GM23248 (cell line): ENCODE data around the gene ASPHD1. TPM values are rescaled to one million over a fixed set of nuclear protein-coding genes. Genes with fewer than 3 reads are reported as not detected.

Experiments
- DNase-seq: peaks from one replicate; pipeline ENCODE4 v3.0.0-alpha.2; 2015
- H2AFZ ChIP-seq: fragments of 200-600 bp; sonication (generic); 2 replicates; pipeline ENCODE4 v1.6.1; 2016; ENCODE audit warnings: antibody characterized with exemption
- H3F3A ChIP-seq: fragments of 200-600 bp; sonication (generic); 2 replicates; pipeline ENCODE4 v1.6.1; 2016; ENCODE audit warnings: mild to moderate bottlenecking, antibody characterized with exemption, mixed run types; ENCODE audit not compliant: insufficient read depth
- H3K27ac ChIP-seq: fragments of 200-600 bp; sonication (generic); 2 replicates; pipeline ENCODE4 v1.5.1; 2016; ENCODE audit warnings: mild to moderate bottlenecking
- H3K27me3 ChIP-seq: fragments of 200-600 bp; sonication (generic); replicated peaks from 2 replicates; pipeline ENCODE4 v1.6.1; 2016; ENCODE audit warnings: mild to moderate bottlenecking; ENCODE audit not compliant: insufficient read depth
- H3K36me3 ChIP-seq: fragments of 200-600 bp; sonication (generic); 2 replicates; pipeline ENCODE4 v1.6.1; 2016; ENCODE audit warnings: low read depth, mild to moderate bottlenecking
- H3K4me1 ChIP-seq: fragments of 200-600 bp; sonication (generic); 2 replicates; pipeline ENCODE4 v1.6.1; 2016; ENCODE audit warnings: mild to moderate bottlenecking; ENCODE audit not compliant: insufficient read depth
- H3K4me2 ChIP-seq: fragments of 200-600 bp; sonication (generic); one replicate; pipeline ENCODE4 v1.6.1; 2016; ENCODE audit warnings: mild to moderate bottlenecking; ENCODE audit not compliant: unreplicated experiment
- H3K4me3 ChIP-seq: fragments of 200-600 bp; sonication (generic); 2 replicates; pipeline ENCODE4 v1.5.1; 2016; ENCODE audit warnings: mild to moderate bottlenecking
- H3K79me2 ChIP-seq: fragments of 200-600 bp; sonication (generic); 2 replicates; pipeline ENCODE4 v1.6.1; 2016; ENCODE audit warnings: mild to moderate bottlenecking; ENCODE audit not compliant: insufficient read depth
- H3K9ac ChIP-seq: fragments of 200-600 bp; sonication (generic); 2 replicates; pipeline ENCODE4 v1.6.1; 2016; ENCODE audit warnings: mild to moderate bottlenecking
- H3K9me2 ChIP-seq: fragments of 200-600 bp; sonication (generic); 2 replicates; pipeline ENCODE4 v1.6.1; 2016; ENCODE audit warnings: mixed run types, mild to moderate bottlenecking, moderate library complexity; ENCODE audit not compliant: insufficient read depth
- H3K9me3 ChIP-seq: fragments of 200-600 bp; sonication (generic); one replicate; pipeline ENCODE4 v1.6.1; 2017; ENCODE audit warnings: low read depth
- H4K20me1 ChIP-seq: fragments of 200-600 bp; sonication (generic); 2 replicates; pipeline ENCODE4 v1.6.0; 2016; ENCODE audit not compliant: insufficient read depth
- EZH2 ChIP-seq: fragments of 200-600 bp; sonication (generic); IDR thresholded peaks from 2 replicates; pipeline ENCODE4 v1.6.1; 2018; ENCODE audit warnings: antibody characterized with exemption, mild to moderate bottlenecking; ENCODE audit not compliant: insufficient read depth, poor library complexity, severe bottlenecking
- EZH2phosphoT487 ChIP-seq: fragments of 200-600 bp; sonication (generic); IDR thresholded peaks from 2 replicates; pipeline ENCODE4 v1.6.1; 2018; ENCODE audit warnings: antibody characterized with exemption, moderate library complexity, mild to moderate bottlenecking, low read depth; ENCODE audit not compliant: insufficient read depth
- WGBS, 2 experiments: methylation state at CpG; one replicate each; pipeline ENCODE4 v1.1.6; 2015 to 2017; ENCODE audit warnings: low lambda C conversion rate in 2 of 2, low coverage in 1 of 2; ENCODE audit errors: missing lambda C conversion rate in 2 of 2; 5-methylcytosine and 5-hydroxymethylcytosine counted together
- in situ Hi-C: fragments of 300-500 bp; cut with MboI; formaldehyde crosslinking; loops from 2 replicates; pipeline ENCODE4 v1.15.0; 2020
- polyA plus RNA-seq: library from polyadenylated mRNA; unstranded; fragments of >200 nt; fragmentation: Nextera tagmentation; extraction: Ambion mirVana; gene quantifications from 2 replicates; pipeline ENCODE4 v1.2.1, GENCODE V29; 2016
- total RNA-seq: library from RNA; depleted of rRNA; stranded (reverse); fragments of >200 nt; shearing (Covaris generic); gene quantifications from 2 replicates; pipeline ENCODE4 v1.2.3, GENCODE V29; 2014

Gene ASPHD1
- total and polyA plus RNA-seq, 2 experiments from 2014 or later, result 6.9 to 19.3 TPM

DNA sequence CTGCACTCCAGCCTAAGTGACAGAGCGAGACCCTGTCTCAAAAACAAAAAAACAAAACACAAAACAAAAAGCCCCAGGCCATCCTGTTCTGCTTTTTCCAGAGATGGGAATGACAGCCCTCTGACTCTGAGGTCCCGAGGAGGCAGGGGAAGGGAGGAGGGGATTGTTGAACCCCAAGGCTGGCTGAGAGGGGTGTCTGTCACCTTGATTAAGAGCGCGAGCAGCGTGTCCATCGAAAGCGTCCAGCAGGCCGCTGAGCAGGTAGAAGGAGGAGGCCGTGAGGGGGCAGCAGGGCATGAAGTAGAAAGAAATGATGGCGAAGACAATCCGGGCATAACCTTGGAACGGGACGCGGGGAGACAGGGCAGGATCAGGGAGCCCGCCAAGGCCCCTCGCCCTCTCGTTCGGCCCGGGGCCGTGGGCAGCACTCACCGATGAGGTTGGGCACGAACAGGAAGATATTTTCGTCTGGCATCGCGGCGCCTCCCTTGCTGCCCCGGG is 37.9 kb upstream of the ASPHD1 start:
- 1 to 2% methylated on average over 26 to 27 of the region's 27 CpGs for WGBS, 2 experiments
- no peak for TF ChIP-seq EZH2phosphoT487
- no peak for TF ChIP-seq EZH2

DNA sequence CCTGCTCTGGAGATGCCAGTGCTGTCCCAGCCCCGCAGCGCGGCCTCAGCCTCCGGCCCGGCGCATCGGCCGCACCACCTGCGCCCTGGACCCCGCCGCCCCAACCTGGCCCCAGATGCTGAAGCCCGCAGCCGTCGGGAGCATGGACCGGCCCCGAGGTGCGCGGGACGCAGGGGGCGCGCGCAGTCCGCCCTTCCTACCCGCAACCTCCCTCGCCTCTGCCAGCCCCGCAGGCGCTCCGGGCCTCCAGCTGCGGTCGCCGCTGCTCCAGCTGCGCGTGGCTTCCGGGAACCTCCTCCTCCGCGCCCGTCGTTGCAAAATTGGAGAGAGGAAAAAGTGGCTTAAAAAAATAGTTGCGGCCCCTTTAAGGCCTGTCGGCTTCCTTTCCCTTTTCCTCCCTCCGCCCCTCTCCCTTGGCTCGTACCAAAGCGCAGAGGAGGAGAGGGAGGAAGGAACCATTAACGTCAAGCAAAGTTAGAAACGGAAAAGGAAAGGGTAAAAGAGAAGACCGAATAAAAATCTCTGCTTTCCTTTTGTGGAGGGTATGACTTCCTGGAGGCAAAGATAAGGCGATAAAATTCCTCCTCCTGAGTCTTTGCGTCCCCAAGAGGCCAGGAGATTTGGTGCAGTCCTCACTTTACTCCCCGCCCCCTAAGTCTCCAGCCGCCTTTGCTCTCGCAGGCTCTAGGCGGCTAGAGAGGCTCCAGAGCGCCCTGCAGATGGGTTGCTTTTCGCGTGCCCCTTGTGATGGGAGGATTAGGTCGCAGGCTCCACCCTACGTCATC is 37.2 kb upstream of the ASPHD1 start, which contains the start of gene CDIPT:
TSS of gene CDIPT (minus strand) at position 343 of the 785 bp plus-strand sequence. CDS start 369 bp downstream, outside the sequence.
- H3K4me1 ChIP-seq, result peaks cover 8% of the 10 kb centered on the region
- H3K4me2 ChIP-seq, result peak within 1 kb of the TSS; percentile 85
- DNase-seq, result peak; percentile 98
- no peaks in the 10 kb centered on the region for H4K20me1 ChIP-seq
- H3K9ac ChIP-seq, result peak within 1 kb of the TSS; percentile 85
- H3K27ac ChIP-seq, result peak within 1 kb of the TSS; percentile 91
- peaks cover 28% of the 10 kb centered on the region for H3K79me2 ChIP-seq
- no peaks in the 10 kb centered on the region for H3K9me3 ChIP-seq
- in situ Hi-C loops, result no loop called here
- WGBS, 2 experiments, result 1% methylated on average over 57 of the region's 57 CpGs
- H3K4me3 ChIP-seq, result peak within 1 kb of the TSS; percentile 80
- no peak for TF ChIP-seq EZH2phosphoT487
- peak within 1 kb of the TSS; percentile 77 for H2AFZ ChIP-seq
- H3F3A ChIP-seq, result peaks cover 8% of the 10 kb centered on the region
- H3K27me3 ChIP-seq, result no peaks in the 10 kb centered on the region
- H3K36me3 ChIP-seq, result no peaks in the 10 kb centered on the region
- H3K9me2 ChIP-seq, result no peaks in the 10 kb centered on the region

More for the DNA sequence above, 37.9 kb upstream of the ASPHD1 start:
- in situ Hi-C loops, result no loop called here
- Histone ChIP-seq H3K79me2 (peaks cover 28% of the 10 kb centered on the region), H3K27me3 (no peaks in the 10 kb centered on the region), H3K9me3 (no peaks in the 10 kb centered on the region), H3K4me1 (peaks cover 13% of the 10 kb centered on the region), H3K9me2 (no peaks in the 10 kb centered on the region), H2AFZ (peak overlapping the region; percentile 77), H3K36me3 (no peaks in the 10 kb centered on the region), H3K4me3 (peak overlapping the region; percentile 80), H4K20me1 (no peaks in the 10 kb centered on the region), H3K27ac (peak overlapping the region; percentile 91), H3K4me2 (peak overlapping the region; percentile 85), H3K9ac (peak overlapping the region; percentile 85), H3F3A (peaks cover 13% of the 10 kb centered on the region)
- peak; percentile 58 for DNase-seq

DNA sequence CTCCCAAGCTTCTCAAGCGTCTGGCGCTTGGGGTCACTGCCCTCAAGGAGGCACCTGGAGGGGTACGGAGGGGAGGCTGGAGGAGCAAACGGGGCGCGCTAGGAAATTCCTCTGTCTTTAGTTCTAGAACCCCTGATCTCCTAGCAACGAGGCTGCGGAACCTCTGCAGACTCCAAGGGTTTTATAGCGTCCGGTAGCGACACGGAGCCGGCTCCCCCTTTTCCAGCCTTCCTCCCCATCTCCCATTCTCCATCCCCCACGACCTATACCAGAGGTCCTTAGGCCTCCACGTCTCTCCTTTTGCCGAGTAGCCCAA is 36.7 kb upstream of the ASPHD1 start:
- Histone ChIP-seq H2AFZ (peak overlapping the region; percentile 77), H3K27me3 (no peaks in the 10 kb centered on the region), H3K4me2 (peak overlapping the region; percentile 85), H3K27ac (no peak overlapping the region), H3K4me3 (peak overlapping the region; percentile 80), H3F3A (peaks cover 2% of the 10 kb centered on the region; the same call in 1 of the 2 replicates), H4K20me1 (no peaks in the 10 kb centered on the region), H3K4me1 (peaks cover 8% of the 10 kb centered on the region), H3K9me2 (no peaks in the 10 kb centered on the region), H3K9me3 (no peaks in the 10 kb centered on the region), H3K9ac (peak overlapping the region; percentile 85), H3K79me2 (peaks cover 28% of the 10 kb centered on the region), H3K36me3 (no peaks in the 10 kb centered on the region)
- WGBS, 2 experiments, result 19 to 41% methylated on average over 10 to 16 of the region's 16 CpGs
- TF ChIP-seq EZH2phosphoT487, result no peak
- TF ChIP-seq EZH2, result no peak
- DNase-seq, result no peak
- in situ Hi-C loops, result no loop called here

DNA sequence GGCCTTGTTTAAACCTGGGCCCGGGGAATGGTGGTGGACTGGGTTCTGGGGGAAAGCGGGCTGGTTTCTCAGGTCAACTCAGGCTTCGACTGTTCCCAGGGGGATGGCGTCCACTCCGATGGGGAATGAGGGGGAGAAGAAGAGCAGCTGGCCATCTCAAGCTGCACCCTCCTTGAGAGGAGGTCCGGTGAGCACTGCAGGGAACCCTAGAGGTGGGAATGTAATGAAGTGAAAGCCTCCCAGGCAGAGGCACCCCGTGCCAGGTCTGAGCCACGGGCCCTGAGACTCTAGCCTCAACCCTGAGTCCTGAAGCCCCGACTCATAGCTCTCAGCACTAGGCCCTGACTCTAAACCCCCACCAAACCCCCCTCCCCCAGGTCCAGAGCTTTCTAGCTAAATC is 36.1 kb upstream of the ASPHD1 start:
- H3K9me2 ChIP-seq, result no peaks in the 10 kb centered on the region
- 74 to 86% methylated on average over 7 to 9 of the region's 9 CpGs for WGBS, 2 experiments
- no peak overlapping the region for H3K9ac ChIP-seq
- H3K36me3 ChIP-seq, result no peaks in the 10 kb centered on the region
- H3K4me1 ChIP-seq, result peaks cover 8% of the 10 kb centered on the region
- no peaks in the 10 kb centered on the region for H3F3A ChIP-seq
- in situ Hi-C loops, result no loop called here
- TF ChIP-seq EZH2phosphoT487, result no peak
- TF ChIP-seq EZH2, result no peak
- DNase-seq, result no peak
- H3K9me3 ChIP-seq, result no peaks in the 10 kb centered on the region
- peak overlapping the region; percentile 85 for H3K4me2 ChIP-seq
- no peak overlapping the region for H3K27ac ChIP-seq
- H3K4me3 ChIP-seq, result no peak overlapping the region
- peaks cover 28% of the 10 kb centered on the region for H3K79me2 ChIP-seq
- H4K20me1 ChIP-seq, result no peaks in the 10 kb centered on the region
- no peak overlapping the region for H2AFZ ChIP-seq
- no peaks in the 10 kb centered on the region for H3K27me3 ChIP-seq
